CD4-positive, alpha-beta T cell (primary cell): Measurements from ENCODE around the gene FLT4. TPM values are rescaled to one million over a fixed set of nuclear protein-coding genes. Genes with fewer than 3 reads are reported as not detected.

Experiments used
- ATAC-seq: fragments of 200-7000 bp; cut with Tn5 transposase; one replicate; pipeline ENCODE4 v1.10.0; 2022; ENCODE audit warnings: mild to moderate bottlenecking; ENCODE audit not compliant: poor library complexity
- CTCF ChIA-PET: fragments of 350-600 bp; sonication (Branson Sonifier 250); formaldehyde crosslinking; loops from one replicate; lab custom pipeline; 2021; ENCODE audit warnings: antibody characterized with exemption, inconsistent platforms; lab: Charles Lee
- POLR2A ChIA-PET: fragments of 350-600 bp; sonication (Branson Sonifier 250); formaldehyde crosslinking; loops from one replicate; lab custom pipeline; 2021; ENCODE audit warnings: antibody characterized with exemption, inconsistent platforms; lab: Charles Lee
- DNase-seq, 14 experiments: peaks; one replicate each; pipeline ENCODE4 v3.0.0-alpha.2; 2013 to 2020; ENCODE audit warnings: mixed read lengths in 2 of 14
- H3K27ac ChIP-seq, 2 donors: one replicate each; pipeline versions ENCODE4 v1.5.1 to v1.7.0; 2013; ENCODE audit warnings: low read length in 2 of 2, low read depth in 1 of 2, mild to moderate bottlenecking in 1 of 2
- H3K27me3 ChIP-seq, 2 experiments: 1 replicate in 1 of 2; 2 replicates in 1 of 2; pipeline versions ENCODE4 v1.6.1 to v1.7.0; 2013; ENCODE audit warnings: low read length in 2 of 2, control low read depth in 1 of 2, mild to moderate bottlenecking in 1 of 2, moderate library complexity in 1 of 2; ENCODE audit not compliant: insufficient read depth in 2 of 2, control insufficient read depth in 1 of 2
- H3K36me3 ChIP-seq: one replicate; pipeline ENCODE4 v1.6.1; 2013; ENCODE audit warnings: low read length, control low read depth; ENCODE audit not compliant: insufficient read depth
- H3K4me1 ChIP-seq: one replicate; pipeline ENCODE4 v1.6.1; 2013; ENCODE audit warnings: low read length, control low read depth; ENCODE audit not compliant: insufficient read depth
- H3K4me3 ChIP-seq: one replicate; pipeline ENCODE4 v1.5.1; 2013; ENCODE audit warnings: mild to moderate bottlenecking, low read length, moderate library complexity
- H3K9me3 ChIP-seq, 2 experiments: 1 replicate in 1 of 2; 2 replicates in 1 of 2; pipeline versions ENCODE4 v1.6.1 to v1.7.0; 2013; ENCODE audit warnings: low read length in 2 of 2, mild to moderate bottlenecking in 2 of 2, control low read depth in 1 of 2, moderate library complexity in 1 of 2; ENCODE audit not compliant: control insufficient read depth in 1 of 2, insufficient read depth in 1 of 2
- H3K27ac Mint-ChIP-seq: one replicate; pipeline ENCODE4 v1.8.0; 2020; ENCODE audit warnings: mixed read lengths
- H3K27me3 Mint-ChIP-seq: one replicate; pipeline ENCODE4 v1.8.0; 2021; ENCODE audit warnings: mixed read lengths
- H3K36me3 Mint-ChIP-seq: one replicate; pipeline ENCODE4 v1.8.0; 2021; ENCODE audit warnings: low read depth, mixed read lengths
- H3K4me1 Mint-ChIP-seq: one replicate; pipeline ENCODE4 v1.8.0; 2021; ENCODE audit warnings: low read depth, mixed read lengths
- H3K4me3 Mint-ChIP-seq: one replicate; pipeline ENCODE4 v1.8.0; 2020; ENCODE audit warnings: mild to moderate bottlenecking, mixed read lengths
- H3K9me3 Mint-ChIP-seq: one replicate; pipeline ENCODE4 v1.8.0; 2020; ENCODE audit warnings: mixed read lengths
- intact Hi-C, 2 experiments: fragments of 100-400 bp; cut with DNase I in 1 of 2; cut with micrococcal nuclease in 1 of 2; formaldehyde crosslinking; loops; one replicate each; pipeline versions ENCODE4 v1.15.1 to v1.9.0; 2023 to 2025; cut with DNase I, micrococcal nuclease
- total RNA-seq, 174 experiments: library from RNA in 2 of 174; stranded (reverse) in 2 of 174; gene quantifications; one replicate each; pipeline ENCODE4 v1.2.3 and lab custom pipeline; 2021 to 2026
- TF ChIP-seq, protein P1 (sequence below): fragments of 200-600 bp; IDR thresholded peaks from one replicate; pipeline ENCODE4 v1.8.0; 2022; ENCODE audit warnings: antibody characterized with exemption, mild to moderate bottlenecking

The FLT4 gene
- total RNA-seq, 2 experiments from 2014 or later, result 2.3 to 2.5 TPM

DNA sequence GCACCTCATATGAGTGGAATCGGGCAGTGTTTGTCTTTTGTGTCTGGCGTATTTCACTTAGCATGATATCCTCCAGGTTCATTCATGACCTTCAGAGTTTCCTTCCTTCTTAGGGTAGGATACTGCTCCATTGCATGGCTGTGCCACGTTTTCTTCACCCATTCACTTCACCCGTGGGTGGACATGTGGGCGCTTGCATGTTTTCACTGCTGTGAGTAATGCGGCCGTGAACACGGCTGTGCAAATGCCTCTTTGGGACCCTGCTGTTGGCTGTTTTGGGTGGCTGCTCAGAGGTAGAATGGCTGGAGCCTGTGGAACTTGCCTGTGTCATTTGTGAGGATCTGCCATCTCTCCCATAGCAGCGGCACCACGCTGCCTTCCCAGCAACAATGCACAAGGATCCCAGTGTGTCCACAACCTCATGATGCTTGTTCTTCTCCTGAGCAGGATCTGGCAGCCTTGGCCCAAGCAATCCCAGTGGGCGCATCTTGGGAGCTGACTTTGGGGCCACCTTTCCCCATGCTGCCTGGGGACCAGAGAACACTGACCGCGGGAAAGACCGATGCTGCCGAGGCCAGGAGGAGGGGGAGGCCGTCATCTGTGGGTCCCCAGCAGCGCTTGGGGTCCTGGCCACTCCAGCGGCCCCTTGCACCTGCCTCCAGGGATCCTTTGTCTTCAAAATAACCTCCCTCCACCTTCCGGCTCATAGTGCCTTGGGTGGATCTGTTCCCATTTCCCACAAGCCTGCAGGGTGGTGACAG lies 55.8 kb downstream of the FLT4 start:
- no peaks in the 10 kb centered on the region for H3K9me3 Mint-ChIP-seq
- intact Hi-C loops, result no loop called here
- POLR2A ChIA-PET, result no interaction called here

GRCh38 chr5:180592176-180592575 lies 57.2 kb downstream of the FLT4 start:
- no peak overlapping the region for H3K4me3 Mint-ChIP-seq

More for the DNA sequence above, 55.8 kb downstream of the FLT4 start:
- Histone ChIP-seq H3K4me3 (no peak overlapping the region), H3K27ac (no peak overlapping the region), H3K36me3 (no peaks in the 10 kb centered on the region), H3K4me1 (peaks cover 11% of the 10 kb centered on the region), H3K27me3 (peaks cover 17 to 30% of the 10 kb centered on the region in 2 experiments), H3K9me3 (no peaks in the 10 kb centered on the region)
- H3K4me1 Mint-ChIP-seq, result peaks cover 10% of the 10 kb centered on the region
- CTCF ChIA-PET, result no interaction called here
- H3K4me3 Mint-ChIP-seq, result no peak overlapping the region
- no peak for ATAC-seq
- DNase-seq, result no peak
- peaks cover 29% of the 10 kb centered on the region for H3K27me3 Mint-ChIP-seq
- H3K27ac Mint-ChIP-seq, result no peak overlapping the region
- TF ChIP-seq, protein P1, sequence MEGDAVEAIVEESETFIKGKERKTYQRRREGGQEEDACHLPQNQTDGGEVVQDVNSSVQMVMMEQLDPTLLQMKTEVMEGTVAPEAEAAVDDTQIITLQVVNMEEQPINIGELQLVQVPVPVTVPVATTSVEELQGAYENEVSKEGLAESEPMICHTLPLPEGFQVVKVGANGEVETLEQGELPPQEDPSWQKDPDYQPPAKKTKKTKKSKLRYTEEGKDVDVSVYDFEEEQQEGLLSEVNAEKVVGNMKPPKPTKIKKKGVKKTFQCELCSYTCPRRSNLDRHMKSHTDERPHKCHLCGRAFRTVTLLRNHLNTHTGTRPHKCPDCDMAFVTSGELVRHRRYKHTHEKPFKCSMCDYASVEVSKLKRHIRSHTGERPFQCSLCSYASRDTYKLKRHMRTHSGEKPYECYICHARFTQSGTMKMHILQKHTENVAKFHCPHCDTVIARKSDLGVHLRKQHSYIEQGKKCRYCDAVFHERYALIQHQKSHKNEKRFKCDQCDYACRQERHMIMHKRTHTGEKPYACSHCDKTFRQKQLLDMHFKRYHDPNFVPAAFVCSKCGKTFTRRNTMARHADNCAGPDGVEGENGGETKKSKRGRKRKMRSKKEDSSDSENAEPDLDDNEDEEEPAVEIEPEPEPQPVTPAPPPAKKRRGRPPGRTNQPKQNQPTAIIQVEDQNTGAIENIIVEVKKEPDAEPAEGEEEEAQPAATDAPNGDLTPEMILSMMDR, result no peak
- H3K36me3 Mint-ChIP-seq, result no peaks in the 10 kb centered on the region

DNA sequence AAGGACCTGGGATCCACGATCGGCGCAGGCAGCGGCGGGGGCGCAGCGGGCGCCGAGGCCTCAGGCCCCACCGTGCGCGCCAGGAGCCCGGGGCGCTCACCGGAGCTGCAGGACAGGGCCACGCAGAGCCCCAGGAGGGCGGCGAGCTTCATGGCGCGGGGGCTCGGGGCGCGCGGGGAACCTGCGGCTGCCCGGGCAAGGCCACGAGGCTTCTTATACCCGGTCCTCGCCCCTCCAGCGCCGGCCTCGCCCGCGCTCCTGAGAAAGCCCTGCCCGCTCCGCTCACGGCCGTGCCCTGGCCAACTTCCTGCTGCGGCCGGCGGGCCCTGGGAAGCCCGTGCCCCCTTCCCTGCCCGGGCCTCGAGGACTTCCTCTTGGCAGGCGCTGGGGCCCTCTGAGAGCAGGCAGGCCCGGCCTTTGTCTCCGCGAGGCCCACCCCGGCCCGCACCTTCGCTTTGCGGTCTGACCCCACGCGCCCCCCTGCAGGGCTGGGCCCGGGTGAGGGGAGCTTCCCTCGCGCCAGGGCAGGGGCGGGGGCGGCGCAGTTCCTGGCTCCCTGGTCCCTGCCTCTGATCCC lies 58.0 kb downstream of the FLT4 start, which contains the start of gene SCGB3A1:
Gene SCGB3A1 (minus strand): TSS at position 189 of the 577 bp plus-strand sequence. CDS start 37 bp downstream, at position 152.
- H3K4me3 Mint-ChIP-seq, result no peak within 1 kb of the TSS
- H3K9me3 ChIP-seq, result no peaks in the 10 kb centered on the region
- peaks cover 11% of the 10 kb centered on the region for H3K4me1 ChIP-seq
- intact Hi-C loops, result no loop called here
- peaks cover 20 to 33% of the 10 kb centered on the region in 2 experiments for H3K27me3 ChIP-seq
- no peaks in the 10 kb centered on the region for H3K9me3 Mint-ChIP-seq
- POLR2A ChIA-PET, result no interaction called here
- no peak within 1 kb of the TSS for H3K27ac ChIP-seq
- TF ChIP-seq, protein P1, result no peak
- no peaks in the 10 kb centered on the region for H3K36me3 ChIP-seq
- H3K27ac Mint-ChIP-seq, result no peak within 1 kb of the TSS
- CTCF ChIA-PET, result no interaction called here
- ATAC-seq (no peak), DNase-seq (peak in 1 of 14 experiments; percentile 8)
- H3K36me3 Mint-ChIP-seq, result no peaks in the 10 kb centered on the region
- peaks cover 10% of the 10 kb centered on the region for H3K4me1 Mint-ChIP-seq
- peaks cover 43% of the 10 kb centered on the region for H3K27me3 Mint-ChIP-seq
- no peak within 1 kb of the TSS for H3K4me3 ChIP-seq

More at GRCh38 chr5:180592176-180592575, 57.2 kb downstream of the FLT4 start:
- Histone ChIP-seq H3K4me3 (no peak overlapping the region), H3K36me3 (no peaks in the 10 kb centered on the region), H3K27ac (no peak overlapping the region), H3K27me3 (peaks cover 20 to 33% of the 10 kb centered on the region in 2 experiments), H3K4me1 (peaks cover 11% of the 10 kb centered on the region), H3K9me3 (no peaks in the 10 kb centered on the region)
- intact Hi-C loops, result no loop called here
- H3K27ac Mint-ChIP-seq, result no peak overlapping the region
- CTCF ChIA-PET, result no interaction called here
- no peaks in the 10 kb centered on the region for H3K36me3 Mint-ChIP-seq
- no peak for DNase-seq
- no peak for ATAC-seq
- peaks cover 39% of the 10 kb centered on the region for H3K27me3 Mint-ChIP-seq
- peaks cover 10% of the 10 kb centered on the region for H3K4me1 Mint-ChIP-seq
- TF ChIP-seq, protein P1, result no peak
- no peaks in the 10 kb centered on the region for H3K9me3 Mint-ChIP-seq
- POLR2A ChIA-PET, result no interaction called here
